Adrenal gland (tissue), 5 donors: ENCODE results near the gene ATF2.

Source experiments
- CTCF ChIP-seq, 6 experiments: fragments of 450-650 bp in 4 of 6; fragments of 200-600 bp in 2 of 6; sonication (generic) in 1 of 6; IDR thresholded peaks; 1 replicate in 5 of 6; 2 replicates in 1 of 6; pipeline versions ENCODE4 v1.5.1 to v1.8.0; 2016 to 2021; ENCODE audit warnings: antibody characterized with exemption in 6 of 6, mild to moderate bottlenecking in 2 of 6, moderate library complexity in 1 of 6
- POLR2A ChIP-seq, 2 donors: fragments of 450-650 bp; IDR thresholded peaks; one replicate each; pipeline ENCODE4 v1.6.1; 2017; ENCODE audit warnings: antibody characterized with exemption in 2 of 2, mild to moderate bottlenecking in 2 of 2, moderate library complexity in 1 of 2
- donor health status: DM: no; HTN: no; CAD: no.

GRCh38 chr2:175062787-175063585 lies 105.0 kb downstream of the ATF2 start:
- TF ChIP-seq CTCF (IDR thresholded peaks at IDR 0.05) (no peak), POLR2A (IDR thresholded peaks at IDR 0.05) (no peak)
